PFSK-1 (cell line): Measurements from ENCODE around the gene PC.

ENCODE experiments used
- FOXP2 ChIP-seq: optimal IDR thresholded peaks from 2 replicates; pipeline ENCODE3; 2011; ENCODE audit warnings: borderline replicate concordance, control low read depth, inconsistent platforms; ENCODE audit not compliant: insufficient read depth; ENCODE audit errors: extremely low read length, extremely low read depth
- POLR2AphosphoS5 ChIP-seq: IDR thresholded peaks from 2 replicates; pipeline ENCODE4 v1.6.1; 2012; ENCODE audit warnings: low read depth, mild to moderate bottlenecking, control low read depth, low read length, moderate library complexity
- SIN3A ChIP-seq: IDR thresholded peaks from 2 replicates; pipeline ENCODE4 v1.6.1; 2012; ENCODE audit warnings: mild to moderate bottlenecking, low read length, moderate library complexity, borderline replicate concordance; ENCODE audit not compliant: insufficient read depth
- TAF1 ChIP-seq: IDR thresholded peaks from 2 replicates; pipeline ENCODE4 v1.6.1; 2012; ENCODE audit warnings: low read length, control low read depth, borderline replicate concordance; ENCODE audit not compliant: insufficient read depth
- TF ChIP-seq, protein P1 (sequence below), 2 experiments: IDR thresholded peaks; 2 replicates each; pipeline versions ENCODE4 v1.6.1 to v1.8.0; 2011 to 2012; ENCODE audit warnings: low read depth in 2 of 2, low read length in 2 of 2, control low read depth in 1 of 2, inconsistent platforms in 1 of 2, mild to moderate bottlenecking in 1 of 2, moderate library complexity in 1 of 2; ENCODE audit not compliant: insufficient read depth in 1 of 2

Gene PC

DNA sequence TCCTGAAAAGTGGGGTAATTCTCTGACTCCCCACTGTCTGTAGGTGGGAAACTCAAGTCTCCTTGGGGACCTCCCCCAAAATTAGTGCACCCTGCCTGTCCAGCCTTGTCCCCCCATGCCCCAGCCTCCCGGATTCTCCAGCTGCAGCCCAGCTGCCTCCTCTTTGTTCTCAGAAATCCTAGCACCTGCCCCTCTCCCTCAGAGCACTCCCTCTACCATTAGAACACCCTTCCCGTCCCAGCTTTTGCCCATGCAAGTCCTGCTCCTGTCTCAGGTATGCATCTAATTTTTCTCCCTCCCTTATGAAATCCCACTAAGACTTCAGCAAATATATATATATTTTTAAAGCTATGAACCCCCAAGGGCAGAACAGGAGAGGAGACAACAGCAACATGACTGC, 64.0 kb downstream of the PC start:
- TF ChIP-seq TAF1 (no peak), FOXP2 (no peak)

DNA sequence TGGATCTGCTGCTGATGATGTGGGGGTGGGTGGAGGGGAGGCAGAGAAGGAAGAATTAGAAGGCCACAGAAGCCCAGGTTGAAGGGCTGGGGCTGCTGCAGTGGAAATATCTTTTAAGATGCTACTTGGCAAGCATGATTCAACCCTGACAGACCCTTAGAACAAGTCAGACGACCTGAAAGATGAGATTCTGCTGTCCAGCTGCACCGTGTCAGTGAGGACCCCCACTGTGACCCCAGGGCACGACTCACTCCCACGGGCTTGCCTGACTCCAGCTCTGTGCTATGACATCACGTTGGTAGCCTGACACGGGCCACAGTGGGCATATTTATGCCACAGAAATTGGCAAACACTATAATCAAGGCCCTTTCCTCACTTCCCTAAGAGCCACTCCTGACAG, 65.3 kb downstream of the PC start:
- TF ChIP-seq, protein P1, sequence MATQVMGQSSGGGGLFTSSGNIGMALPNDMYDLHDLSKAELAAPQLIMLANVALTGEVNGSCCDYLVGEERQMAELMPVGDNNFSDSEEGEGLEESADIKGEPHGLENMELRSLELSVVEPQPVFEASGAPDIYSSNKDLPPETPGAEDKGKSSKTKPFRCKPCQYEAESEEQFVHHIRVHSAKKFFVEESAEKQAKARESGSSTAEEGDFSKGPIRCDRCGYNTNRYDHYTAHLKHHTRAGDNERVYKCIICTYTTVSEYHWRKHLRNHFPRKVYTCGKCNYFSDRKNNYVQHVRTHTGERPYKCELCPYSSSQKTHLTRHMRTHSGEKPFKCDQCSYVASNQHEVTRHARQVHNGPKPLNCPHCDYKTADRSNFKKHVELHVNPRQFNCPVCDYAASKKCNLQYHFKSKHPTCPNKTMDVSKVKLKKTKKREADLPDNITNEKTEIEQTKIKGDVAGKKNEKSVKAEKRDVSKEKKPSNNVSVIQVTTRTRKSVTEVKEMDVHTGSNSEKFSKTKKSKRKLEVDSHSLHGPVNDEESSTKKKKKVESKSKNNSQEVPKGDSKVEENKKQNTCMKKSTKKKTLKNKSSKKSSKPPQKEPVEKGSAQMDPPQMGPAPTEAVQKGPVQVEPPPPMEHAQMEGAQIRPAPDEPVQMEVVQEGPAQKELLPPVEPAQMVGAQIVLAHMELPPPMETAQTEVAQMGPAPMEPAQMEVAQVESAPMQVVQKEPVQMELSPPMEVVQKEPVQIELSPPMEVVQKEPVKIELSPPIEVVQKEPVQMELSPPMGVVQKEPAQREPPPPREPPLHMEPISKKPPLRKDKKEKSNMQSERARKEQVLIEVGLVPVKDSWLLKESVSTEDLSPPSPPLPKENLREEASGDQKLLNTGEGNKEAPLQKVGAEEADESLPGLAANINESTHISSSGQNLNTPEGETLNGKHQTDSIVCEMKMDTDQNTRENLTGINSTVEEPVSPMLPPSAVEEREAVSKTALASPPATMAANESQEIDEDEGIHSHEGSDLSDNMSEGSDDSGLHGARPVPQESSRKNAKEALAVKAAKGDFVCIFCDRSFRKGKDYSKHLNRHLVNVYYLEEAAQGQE (IDR thresholded peaks at IDR 0.05; ENCODE audit: insufficient read depth in 1 of 2, low read depth in 2 of 2, low read length in 2 of 2), result no peak
- TF ChIP-seq FOXP2, result no peak
- no peak for TF ChIP-seq SIN3A
- no peak for TF ChIP-seq TAF1
- no peak for TF ChIP-seq POLR2AphosphoS5

DNA sequence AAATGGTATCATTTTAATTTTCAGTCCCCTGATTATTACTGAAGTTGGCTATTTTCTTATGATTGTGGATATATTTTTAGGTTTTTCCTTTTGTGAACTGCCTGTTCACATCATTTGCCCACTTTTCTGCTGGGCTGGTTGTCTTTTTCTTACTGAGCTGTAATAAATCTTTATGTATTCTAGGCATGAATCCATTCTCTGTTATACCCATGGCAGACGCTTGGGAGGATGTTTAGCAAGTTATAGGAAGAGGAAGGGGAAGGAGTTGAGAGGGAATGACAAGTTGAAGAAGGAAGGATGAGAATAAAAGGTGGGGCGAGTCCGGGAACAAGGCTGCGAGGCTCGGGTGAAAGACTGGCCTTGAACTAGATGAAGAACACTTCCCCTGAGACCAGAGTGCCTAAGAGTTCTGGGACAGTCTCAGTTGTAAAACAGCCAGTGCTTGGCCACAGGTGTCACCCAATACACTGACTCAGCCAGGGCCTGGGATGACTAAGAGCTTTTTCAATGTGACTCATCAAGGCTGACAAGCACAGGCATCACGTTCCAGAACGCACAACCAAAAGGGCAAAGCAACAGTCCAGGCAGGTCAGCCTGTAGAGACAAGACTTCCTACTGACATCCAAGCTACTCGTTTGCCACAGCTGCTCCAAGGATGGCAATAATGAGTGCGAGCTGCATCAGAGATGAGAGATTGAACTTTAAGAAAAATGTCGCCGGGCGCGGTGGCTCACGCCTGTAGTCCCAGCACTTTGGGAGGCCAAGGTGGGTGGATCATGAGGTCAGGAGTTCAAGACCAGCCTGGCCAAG, 66.1 kb downstream of the PC start:
- TF ChIP-seq TAF1, result no peak
- TF ChIP-seq, protein P1 (IDR thresholded peaks at IDR 0.05; ENCODE audit: insufficient read depth in 1 of 2, low read depth in 2 of 2, low read length in 2 of 2), result no peak

DNA sequence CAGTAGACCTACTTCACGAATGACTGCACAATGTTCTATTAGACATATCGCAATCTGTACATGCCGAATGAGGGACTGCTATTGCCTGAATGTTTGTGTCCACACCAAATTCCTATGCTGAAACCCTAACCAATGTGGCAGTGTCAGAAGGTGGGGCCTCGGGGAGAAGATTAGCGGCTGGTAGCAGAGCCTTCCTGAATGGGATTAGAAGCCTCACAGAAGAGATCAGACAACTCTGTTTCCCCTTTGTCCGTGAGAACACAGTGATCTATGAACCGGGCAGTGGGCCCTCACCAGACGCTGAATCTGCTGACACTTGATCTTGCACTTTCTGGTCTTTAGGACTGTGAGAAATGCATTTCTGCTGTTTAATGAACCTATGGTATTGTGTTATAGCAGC, 68.2 kb downstream of the PC start:
- no peak for TF ChIP-seq SIN3A
- TF ChIP-seq TAF1, result no peak
- TF ChIP-seq, protein P1 (IDR thresholded peaks at IDR 0.05; ENCODE audit: insufficient read depth in 1 of 2, low read depth in 2 of 2, low read length in 2 of 2), result no peak
- TF ChIP-seq FOXP2, result no peak
- no peak for TF ChIP-seq POLR2AphosphoS5

DNA sequence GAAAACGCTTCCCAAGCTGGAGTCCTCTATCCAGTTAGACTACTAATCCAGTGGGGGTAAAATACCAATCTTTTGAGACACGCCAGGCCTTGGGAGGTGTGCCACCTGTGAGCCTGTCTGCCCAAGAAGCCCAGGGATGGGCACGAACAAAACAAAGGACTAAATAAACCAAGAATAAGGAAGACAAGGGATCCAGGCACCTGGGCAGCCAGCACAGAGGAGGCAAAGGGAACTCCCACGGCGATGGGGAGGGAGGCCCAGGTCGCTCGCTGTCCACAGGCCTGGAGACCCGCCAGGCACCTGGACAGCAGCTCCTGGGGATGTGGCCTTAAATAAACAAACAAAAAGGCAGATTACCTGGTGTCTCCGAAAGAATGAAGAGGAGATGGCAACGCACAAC, 69.9 kb downstream of the PC start:
- TF ChIP-seq TAF1 (no peak), SIN3A (no peak), POLR2AphosphoS5 (no peak), FOXP2 (no peak)
- TF ChIP-seq, protein P1 (IDR thresholded peaks at IDR 0.05; ENCODE audit: insufficient read depth in 1 of 2, low read depth in 2 of 2, low read length in 2 of 2), result no peak

DNA sequence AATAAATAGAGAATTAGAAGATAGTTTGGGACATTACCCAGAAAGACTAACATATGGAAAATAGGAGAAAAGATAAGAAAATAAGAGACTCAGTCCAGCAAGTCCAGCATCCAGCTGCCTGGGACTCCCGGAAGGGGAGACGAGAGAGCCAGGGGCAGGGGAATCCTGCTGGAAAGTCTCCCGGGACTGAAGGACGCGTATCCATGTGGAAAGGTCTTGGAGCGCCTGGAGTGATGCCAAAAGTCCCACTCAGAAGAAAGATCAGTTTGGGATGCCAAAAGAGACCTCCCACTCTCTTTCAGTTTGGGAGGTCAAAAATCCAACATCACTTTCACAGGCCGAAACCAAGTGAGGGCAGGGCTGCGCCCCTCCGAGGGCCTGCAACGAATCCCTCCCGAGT, 70.7 kb downstream of the PC start:
- no peak for TF ChIP-seq FOXP2
- no peak for TF ChIP-seq SIN3A
- TF ChIP-seq POLR2AphosphoS5, result no peak
- TF ChIP-seq, protein P1 (IDR thresholded peaks at IDR 0.05; ENCODE audit: insufficient read depth in 1 of 2, low read depth in 2 of 2, low read length in 2 of 2), result no peak
- TF ChIP-seq TAF1, result no peak
